Measurements from ENCODE around the gene GRM7. TPM values are rescaled to one million over a fixed set of nuclear protein-coding genes. Genes with fewer than 3 reads are reported as not detected.
"Not testable (repeated sequence)": the region's sequence is repeated elsewhere in the genome, so short reads cannot be mapped to it uniquely, and the experiment has no call there.

The GRM7 gene
- polyA plus RNA-seq, 6 donors from 2014 or later, result not detected

DNA sequence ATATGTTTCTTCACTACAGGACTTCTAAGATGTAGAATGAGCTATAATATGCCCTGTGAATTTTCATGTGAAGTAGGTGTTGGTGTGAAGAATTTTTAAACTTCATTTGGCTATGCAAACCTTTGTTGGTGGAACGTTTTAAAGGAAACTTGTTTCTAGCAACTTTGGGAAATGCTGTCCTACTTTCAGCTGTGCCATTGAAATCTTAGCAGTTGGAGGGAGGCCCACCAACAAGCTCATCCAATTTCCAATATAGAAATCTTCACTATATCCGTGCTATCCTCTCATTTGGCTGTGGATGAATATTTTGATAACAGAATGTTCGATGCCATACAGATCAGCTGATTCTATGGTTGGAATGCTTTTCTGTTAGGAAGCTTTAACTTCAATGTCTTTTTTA, 51.3 kb downstream of the GRM7 start:
- H3K27ac Mint-ChIP-seq, result no peak overlapping the region
- DNase-seq (no peak), ATAC-seq (ENCODE audit: low read depth in 2 of 2) (no peak)
- H3K36me3 Mint-ChIP-seq, result no peaks in the 10 kb centered on the region
- H3K4me3 Mint-ChIP-seq, result no peak overlapping the region
- H3K27me3 Mint-ChIP-seq, result no peaks in the 10 kb centered on the region
- H3K4me1 Mint-ChIP-seq, result no peaks in the 10 kb centered on the region
- H3K9me3 Mint-ChIP-seq, result peaks cover 0 to 3% (median 0%) of the 10 kb centered on the region in 7 donors

DNA sequence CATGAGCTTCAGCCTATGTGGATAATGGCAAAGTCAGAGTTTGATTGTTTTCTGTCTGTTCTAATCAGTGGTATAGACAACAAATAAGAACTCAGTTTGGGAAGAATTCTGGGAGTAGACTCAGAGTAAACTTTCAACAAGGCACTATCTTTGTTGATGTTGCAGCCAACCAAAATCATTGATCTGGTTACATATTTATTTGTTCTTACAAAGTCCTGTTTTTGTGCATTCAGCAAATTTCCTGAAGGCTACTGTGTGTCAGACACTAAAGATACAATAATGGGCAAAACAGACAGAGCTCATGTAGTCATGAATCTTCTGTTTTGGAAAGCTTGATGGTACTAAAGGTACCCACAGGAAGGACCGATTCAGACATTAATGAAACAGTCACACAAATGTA, 55.0 kb downstream of the GRM7 start:
- H3K4me3 Mint-ChIP-seq, result no peak overlapping the region
- H3K36me3 Mint-ChIP-seq, result no peaks in the 10 kb centered on the region
- H3K27me3 Mint-ChIP-seq, result no peaks in the 10 kb centered on the region
- ATAC-seq (ENCODE audit: low read depth in 2 of 2) (no peak), DNase-seq (no peak)
- H3K9me3 Mint-ChIP-seq, result peaks cover 0 to 7% (median 2%) of the 10 kb centered on the region in 7 donors
- H3K4me1 Mint-ChIP-seq, result no peaks in the 10 kb centered on the region
- no peak overlapping the region for H3K27ac Mint-ChIP-seq

DNA sequence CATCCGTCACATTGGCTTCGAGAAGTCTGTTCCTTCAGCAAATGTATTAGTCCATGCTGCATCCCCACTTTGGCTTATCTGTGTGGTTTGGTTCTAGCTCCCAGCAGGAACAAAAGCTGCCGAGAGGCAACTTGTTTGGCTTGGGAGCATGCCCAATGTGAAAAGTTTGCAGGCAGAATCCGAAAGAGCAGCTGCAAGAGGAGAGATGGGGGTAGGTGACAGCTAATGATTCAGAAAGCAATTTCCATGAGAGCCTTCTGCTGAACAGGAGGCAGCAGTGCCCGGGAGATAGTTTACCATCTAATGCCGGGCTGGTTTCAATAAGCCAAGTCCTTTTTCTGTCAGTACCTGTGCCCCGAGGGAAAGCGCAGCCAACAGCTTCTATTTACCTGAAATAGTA, 60.2 kb downstream of the GRM7 start:
- H3K4me1 Mint-ChIP-seq, result no peaks in the 10 kb centered on the region
- H3K27ac Mint-ChIP-seq, result no peak overlapping the region
- H3K4me3 Mint-ChIP-seq, result no peak overlapping the region
- DNase-seq (no peak), ATAC-seq (ENCODE audit: low read depth in 2 of 2) (no peak)
- H3K27me3 Mint-ChIP-seq, result no peaks in the 10 kb centered on the region
- no peaks in the 10 kb centered on the region for H3K36me3 Mint-ChIP-seq
- H3K9me3 Mint-ChIP-seq, result peaks cover 0 to 5% (median 1%) of the 10 kb centered on the region in 7 donors

DNA sequence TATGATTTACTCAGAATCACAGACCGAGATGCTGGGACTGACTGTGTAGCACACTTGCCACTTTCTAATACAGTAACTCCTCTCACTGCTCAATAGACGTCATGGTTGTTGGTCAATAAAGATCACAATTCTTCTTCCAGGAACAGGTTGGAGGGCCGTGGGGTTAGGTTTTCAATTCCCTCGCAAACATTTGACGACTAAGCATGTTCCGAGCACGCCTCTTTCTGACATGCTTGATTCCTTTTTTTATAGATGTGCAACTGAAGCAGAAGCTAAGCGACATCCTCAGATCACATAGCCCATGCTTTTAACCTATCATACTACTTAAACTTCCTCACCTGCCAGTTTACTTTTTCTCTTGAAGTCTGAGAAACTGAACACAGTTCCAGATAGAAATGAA, 61.0 kb downstream of the GRM7 start:
- peaks cover 0 to 5% (median 1%) of the 10 kb centered on the region in 7 donors for H3K9me3 Mint-ChIP-seq
- DNase-seq (no peak), ATAC-seq (ENCODE audit: low read depth in 2 of 2) (no peak)
- no peak overlapping the region for H3K4me3 Mint-ChIP-seq
- no peak overlapping the region for H3K27ac Mint-ChIP-seq
- H3K4me1 Mint-ChIP-seq, result no peaks in the 10 kb centered on the region
- no peaks in the 10 kb centered on the region for H3K36me3 Mint-ChIP-seq
- no peaks in the 10 kb centered on the region for H3K27me3 Mint-ChIP-seq

DNA sequence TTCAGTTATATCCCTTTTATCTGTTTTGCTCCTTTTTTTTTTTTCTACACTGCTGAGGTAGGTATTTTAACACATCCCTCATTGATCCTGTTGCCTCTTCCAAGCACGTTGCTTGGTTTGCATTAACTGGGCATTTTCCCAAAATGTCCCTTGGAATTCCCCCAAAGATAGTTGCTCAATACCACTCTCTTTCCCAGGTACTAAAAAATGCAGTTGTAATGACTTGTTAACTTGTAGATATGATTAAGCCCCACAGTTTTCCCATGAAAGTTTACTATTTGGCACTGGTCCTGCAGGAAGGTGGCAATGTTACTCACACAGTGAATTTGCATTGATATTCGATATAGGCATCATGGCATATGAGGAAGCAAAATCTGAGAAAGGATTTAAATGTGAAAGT, 67.1 kb downstream of the GRM7 start:
- Mint-ChIP-seq H3K27ac (no peak overlapping the region), H3K9me3 (peaks cover 0 to 3% (median 0%) of the 10 kb centered on the region in 7 donors), H3K27me3 (no peaks in the 10 kb centered on the region), H3K36me3 (no peaks in the 10 kb centered on the region), H3K4me1 (no peaks in the 10 kb centered on the region), H3K4me3 (no peak overlapping the region)
- no peak for ATAC-seq (ENCODE audit: low read depth in 2 of 2)
- DNase-seq, result no peak

DNA sequence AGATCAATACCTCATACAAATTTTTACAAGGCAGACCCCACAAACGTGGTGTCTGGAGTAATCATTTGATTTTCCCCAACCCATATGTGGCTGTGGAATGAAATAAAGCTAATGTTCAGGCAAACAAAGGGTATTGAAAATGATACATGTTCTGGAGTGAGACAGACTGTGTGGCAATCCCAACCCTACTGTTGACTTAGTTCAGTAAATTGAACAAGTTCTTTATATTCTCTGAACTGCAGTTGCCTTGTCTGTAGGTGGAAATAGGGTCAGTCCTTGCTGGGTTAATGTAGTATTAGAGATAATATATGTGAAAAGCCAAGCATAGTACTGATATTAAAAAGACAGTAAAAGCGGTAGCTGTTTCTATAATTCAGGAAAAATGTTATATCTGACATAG, 69.0 kb downstream of the GRM7 start:
- no peak for DNase-seq
- Mint-ChIP-seq H3K4me3 (no peak overlapping the region), H3K9me3 (peaks cover 0 to 5% (median 3%) of the 10 kb centered on the region in 7 donors), H3K27ac (no peak overlapping the region), H3K27me3 (no peaks in the 10 kb centered on the region), H3K36me3 (no peaks in the 10 kb centered on the region), H3K4me1 (no peaks in the 10 kb centered on the region)
- no peak for ATAC-seq (ENCODE audit: low read depth in 2 of 2)

DNA sequence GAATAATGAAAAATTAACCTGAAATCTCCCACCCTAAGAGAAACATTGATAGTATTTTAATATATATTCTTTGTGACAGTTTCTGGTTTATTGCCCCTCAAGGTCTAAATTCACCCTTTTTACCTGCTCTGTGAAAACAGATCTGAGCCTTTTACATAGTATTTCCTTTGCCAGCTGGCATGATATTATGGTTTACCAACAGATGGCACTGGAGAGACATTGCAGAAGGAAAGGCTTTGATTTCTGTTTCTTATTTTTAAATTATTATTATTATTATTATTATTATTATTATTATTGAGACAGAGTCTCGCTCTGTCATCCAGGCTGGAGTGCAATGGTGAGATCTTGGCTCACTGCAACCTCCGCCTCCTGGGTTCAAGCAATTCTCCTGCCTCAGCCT, 74.5 kb downstream of the GRM7 start:
- not testable (repeated sequence) for H3K9me3 Mint-ChIP-seq; H3K36me3 Mint-ChIP-seq; H3K4me3 Mint-ChIP-seq; DNase-seq; ATAC-seq (ENCODE audit: low read depth in 2 of 2); H3K4me1 Mint-ChIP-seq; H3K27me3 Mint-ChIP-seq; H3K27ac Mint-ChIP-seq

DNA sequence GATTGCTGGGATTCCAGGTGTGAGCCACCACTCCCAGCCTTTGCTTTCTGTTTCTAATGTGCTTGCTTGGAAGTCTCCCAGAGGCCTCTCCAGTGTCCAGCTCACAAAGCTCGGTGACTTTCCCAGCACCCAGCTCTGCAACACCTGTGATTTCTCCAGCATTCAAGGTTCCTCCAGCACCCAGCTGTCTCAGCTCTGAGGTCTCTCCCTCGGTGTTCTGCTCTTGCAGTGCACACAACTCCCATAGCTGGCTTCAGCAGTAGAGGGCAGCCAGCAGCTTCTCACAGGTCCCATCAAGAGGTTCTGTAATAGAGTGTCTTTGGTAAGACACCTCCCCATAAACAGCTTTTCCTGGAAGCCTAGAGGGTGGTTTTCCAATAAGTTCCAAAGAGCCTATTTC, 75.1 kb downstream of the GRM7 start:
- H3K9me3 Mint-ChIP-seq, result peaks cover 0 to 9% (median 3%) of the 10 kb centered on the region in 7 donors
- no peak for ATAC-seq (ENCODE audit: low read depth in 2 of 2)
- H3K4me1 Mint-ChIP-seq, result no peaks in the 10 kb centered on the region
- H3K4me3 Mint-ChIP-seq, result no peak overlapping the region
- DNase-seq, result no peak
- no peaks in the 10 kb centered on the region for H3K27me3 Mint-ChIP-seq
- no peaks in the 10 kb centered on the region for H3K36me3 Mint-ChIP-seq
- H3K27ac Mint-ChIP-seq, result no peak overlapping the region

DNA sequence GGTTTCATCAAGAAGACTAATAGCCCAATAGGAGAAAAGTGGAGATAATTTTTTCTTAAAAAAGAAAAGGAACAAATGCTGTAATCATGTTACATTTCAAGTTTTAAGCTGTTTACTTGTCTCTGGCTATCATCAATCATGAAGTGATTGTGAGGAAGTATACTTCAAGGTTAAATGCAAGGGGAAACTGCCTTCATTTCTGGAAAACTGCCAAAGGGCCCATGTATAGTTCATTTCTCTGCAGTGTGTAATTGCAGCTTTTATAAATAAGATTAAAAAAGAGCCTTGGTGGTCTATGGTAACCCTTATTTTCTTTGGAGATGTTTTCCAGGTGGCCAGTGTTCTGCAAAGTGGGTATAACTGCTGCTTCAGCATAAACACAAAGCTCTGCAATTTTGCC, 101.9 kb downstream of the GRM7 start:
- no peaks in the 10 kb centered on the region for H3K27me3 Mint-ChIP-seq
- H3K36me3 Mint-ChIP-seq, result no peaks in the 10 kb centered on the region
- no peaks in the 10 kb centered on the region for H3K4me1 Mint-ChIP-seq
- H3K9me3 Mint-ChIP-seq, result peaks cover 0 to 4% (median 0%) of the 10 kb centered on the region in 7 donors
- no peak for DNase-seq
- no peak for ATAC-seq (ENCODE audit: low read depth in 2 of 2)
- H3K4me3 Mint-ChIP-seq, result no peak overlapping the region
- no peak overlapping the region for H3K27ac Mint-ChIP-seq

DNA sequence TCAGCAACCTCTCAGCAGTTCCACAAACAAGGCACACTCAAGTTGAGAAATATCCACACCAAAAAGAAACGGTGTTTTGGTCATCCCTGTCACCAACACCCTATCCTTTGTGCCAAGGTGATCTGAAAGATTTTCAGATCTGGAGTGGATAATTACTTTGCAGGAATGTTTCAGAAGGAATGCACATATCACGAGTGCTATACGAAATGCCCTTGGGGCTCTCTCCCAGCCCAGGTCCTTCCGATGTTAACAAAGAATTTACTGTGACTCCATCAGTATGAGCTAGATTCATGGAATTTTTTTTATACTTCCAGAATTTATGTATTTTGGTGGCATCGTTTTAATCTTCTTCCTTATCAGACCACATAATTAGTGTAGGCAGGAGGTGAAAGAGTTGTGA, 105.0 kb downstream of the GRM7 start:
- Mint-ChIP-seq H3K4me1 (no peaks in the 10 kb centered on the region), H3K27me3 (no peaks in the 10 kb centered on the region), H3K36me3 (no peaks in the 10 kb centered on the region), H3K4me3 (no peak overlapping the region), H3K9me3 (peaks cover 0 to 4% (median 0%) of the 10 kb centered on the region in 7 donors), H3K27ac (no peak overlapping the region)
- DNase-seq (no peak), ATAC-seq (ENCODE audit: low read depth in 2 of 2) (no peak)

DNA sequence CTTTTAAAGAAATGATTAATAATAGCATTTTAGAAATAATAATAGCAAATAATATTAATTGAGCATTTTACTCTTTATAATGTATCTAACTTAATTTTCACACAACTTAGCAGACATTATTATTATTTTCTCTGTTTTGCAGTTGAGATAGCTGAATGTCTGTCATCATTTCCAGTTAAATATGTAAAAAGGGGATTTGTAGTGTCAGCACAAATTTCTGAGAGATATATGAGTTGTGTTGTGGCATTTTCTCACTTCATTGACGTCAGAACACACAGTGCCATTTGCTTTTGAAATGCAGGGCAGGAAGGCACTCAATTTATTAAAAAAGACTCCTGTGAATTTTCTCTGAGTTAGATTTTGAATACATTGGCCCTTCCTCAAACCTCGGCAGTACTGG, 111.0 kb downstream of the GRM7 start:
- Mint-ChIP-seq H3K4me1 (no peaks in the 10 kb centered on the region), H3K36me3 (no peaks in the 10 kb centered on the region), H3K4me3 (no peak overlapping the region), H3K27ac (no peak overlapping the region), H3K27me3 (no peaks in the 10 kb centered on the region), H3K9me3 (peaks cover 0 to 4% (median 0%) of the 10 kb centered on the region in 7 donors)
- ATAC-seq (ENCODE audit: low read depth in 2 of 2) (no peak), DNase-seq (no peak)

DNA sequence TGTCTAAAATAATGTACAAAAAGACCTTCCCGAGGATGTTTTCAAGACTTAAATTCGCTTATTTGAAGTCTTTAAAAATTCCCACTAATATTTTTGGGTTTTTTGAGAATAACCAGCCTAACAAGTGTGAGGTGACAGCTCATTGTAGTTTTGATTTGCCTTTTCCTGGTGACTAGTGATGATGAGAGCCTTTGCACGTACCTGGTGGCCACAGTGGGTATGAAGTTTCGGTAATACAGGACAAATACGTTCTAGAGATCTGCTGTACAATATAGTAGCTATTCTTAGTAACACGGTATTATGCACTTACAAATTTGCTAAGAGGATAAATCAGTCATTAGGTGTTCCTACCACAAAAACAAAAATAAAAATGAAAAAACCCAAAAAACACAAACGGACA, 124.9 kb downstream of the GRM7 start:
- H3K27me3 Mint-ChIP-seq, result no peaks in the 10 kb centered on the region
- ATAC-seq (ENCODE audit: low read depth in 2 of 2) (no peak), DNase-seq (no peak)
- peaks cover 0 to 12% (median 4%) of the 10 kb centered on the region in 7 donors for H3K9me3 Mint-ChIP-seq
- H3K4me3 Mint-ChIP-seq, result no peak overlapping the region
- H3K27ac Mint-ChIP-seq, result no peak overlapping the region
- H3K4me1 Mint-ChIP-seq, result no peaks in the 10 kb centered on the region
- H3K36me3 Mint-ChIP-seq, result no peaks in the 10 kb centered on the region

DNA sequence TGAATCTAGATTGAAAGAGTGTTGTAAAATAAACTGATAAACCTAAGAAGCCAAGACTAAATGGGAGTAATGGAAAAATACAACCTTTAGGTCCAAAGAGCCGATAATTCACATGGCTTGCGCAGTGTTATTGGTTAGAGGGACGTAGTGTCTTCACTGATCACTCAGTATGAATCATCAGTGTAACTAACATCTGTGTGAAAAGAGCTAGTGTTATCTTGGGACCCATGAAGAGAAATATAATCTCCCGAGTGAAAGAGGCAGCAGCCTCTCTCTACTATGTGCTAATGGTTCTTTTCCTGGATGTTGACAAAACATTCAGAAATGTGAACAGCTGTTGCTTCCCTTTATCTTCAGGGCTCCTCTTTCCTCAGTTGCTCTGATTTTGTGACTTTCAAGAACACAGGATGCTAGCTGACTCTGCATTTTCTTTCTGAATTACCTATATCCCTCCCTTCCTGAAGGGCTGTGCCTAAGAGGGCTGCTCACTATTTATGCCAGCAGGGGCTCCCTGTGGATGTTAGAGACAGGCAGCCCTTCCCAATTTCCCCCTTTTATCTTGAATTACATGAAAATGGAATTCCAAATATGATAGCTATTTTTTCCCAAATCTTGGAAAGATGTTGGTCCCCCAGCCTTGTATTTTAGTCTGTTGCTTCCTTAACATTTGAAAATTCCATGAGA, 128.8 kb downstream of the GRM7 start:
- no peak for ATAC-seq (ENCODE audit: low read depth in 2 of 2)
- no peak for DNase-seq
- Mint-ChIP-seq H3K4me3 (no peak overlapping the region), H3K4me1 (no peaks in the 10 kb centered on the region), H3K27me3 (no peaks in the 10 kb centered on the region), H3K36me3 (no peaks in the 10 kb centered on the region), H3K9me3 (peaks cover 2 to 22% (median 4%) of the 10 kb centered on the region in 7 donors), H3K27ac (no peak overlapping the region)

DNA sequence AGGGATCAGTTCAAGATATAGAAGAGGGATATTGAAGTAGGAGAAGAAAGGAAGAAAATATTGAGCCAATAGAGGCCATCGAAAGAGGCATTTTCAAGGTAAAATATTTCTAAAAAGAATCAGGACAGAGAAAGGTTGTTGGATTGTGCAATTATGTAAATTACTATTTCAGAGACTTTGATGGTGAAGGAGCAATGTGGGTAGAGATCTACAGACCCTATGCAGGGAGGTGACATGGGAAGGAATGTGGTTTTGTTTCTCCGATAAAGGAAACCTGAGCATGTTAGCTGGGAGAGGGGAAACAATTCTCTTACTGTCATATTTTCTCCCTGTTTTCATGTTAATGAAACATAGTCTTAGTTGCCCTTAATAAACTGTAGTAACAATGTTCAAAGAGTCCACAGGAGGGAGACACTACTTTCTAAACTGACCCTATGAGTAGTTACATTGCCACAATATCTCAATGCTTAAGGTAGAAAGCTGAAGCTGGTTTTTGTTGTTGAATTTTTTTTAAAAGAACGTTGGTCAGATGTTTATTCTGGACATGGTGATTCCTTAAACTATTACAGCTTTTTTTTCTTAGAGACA, 133.3 kb downstream of the GRM7 start:
- DNase-seq, result no peak
- Mint-ChIP-seq H3K36me3 (peaks cover 0 to 3% of the 10 kb centered on the region in 2 donors), H3K27me3 (no peaks in the 10 kb centered on the region), H3K4me3 (no peak overlapping the region), H3K9me3 (peaks cover 4 to 28% (median 9%) of the 10 kb centered on the region in 7 donors), H3K4me1 (no peaks in the 10 kb centered on the region), H3K27ac (no peak overlapping the region)
- ATAC-seq (ENCODE audit: low read depth in 2 of 2), result no peak
